ENCODE results near the gene TNFRSF17.

The TNFRSF17 gene

DNA sequence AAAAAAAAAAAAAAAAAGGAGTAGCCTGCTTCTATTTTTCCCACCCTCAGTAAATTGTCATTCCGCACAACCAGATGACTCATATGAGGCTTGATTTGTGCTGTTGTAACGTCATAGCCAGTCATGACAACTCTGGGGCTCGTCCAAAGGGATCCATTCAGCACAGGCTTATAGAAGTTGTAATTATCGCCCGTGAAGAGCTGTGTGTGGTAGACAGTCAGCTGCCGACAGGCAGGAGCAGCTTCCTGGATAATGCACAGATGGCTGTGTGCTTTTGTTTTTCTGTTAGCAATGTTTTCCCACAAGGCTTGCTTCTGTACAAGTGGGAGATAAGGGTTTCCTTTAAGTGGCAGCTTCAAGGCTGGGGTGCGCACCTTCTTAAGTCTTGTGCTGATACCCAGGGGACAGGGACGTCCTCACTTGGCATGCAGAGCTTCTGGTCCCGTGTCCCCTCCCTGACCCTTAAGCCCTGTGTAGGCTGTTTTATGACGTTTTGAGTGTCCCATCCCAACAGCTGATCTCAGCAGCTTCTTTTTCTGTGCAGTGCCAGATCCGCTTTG is 37.5 kb downstream of the TNFRSF17 start:
- DNase-seq (ENCODE audit: low read depth in 2 of 2): no peak

DNA sequence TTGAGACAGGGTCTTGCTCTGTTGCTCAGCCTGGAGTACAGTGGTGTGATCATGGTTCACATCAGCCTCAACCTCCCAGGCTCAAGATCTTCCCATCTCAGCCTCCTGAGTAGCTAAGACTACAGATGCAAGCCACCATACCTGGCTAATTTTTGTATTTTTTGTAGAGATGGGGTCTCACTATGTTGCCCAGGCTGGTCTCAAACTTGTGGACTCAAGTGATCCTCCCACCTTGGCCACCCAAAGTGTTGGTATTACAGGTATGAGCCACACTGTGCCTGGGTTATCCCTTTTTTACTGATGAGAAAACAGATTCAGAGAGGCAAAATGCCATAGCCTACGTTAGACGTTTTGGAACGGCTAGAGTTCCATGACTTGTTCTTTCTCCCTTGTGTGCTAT is 41.6 kb downstream of the TNFRSF17 start:
- no peak for DNase-seq (ENCODE audit: low read depth in 2 of 2)

DNA sequence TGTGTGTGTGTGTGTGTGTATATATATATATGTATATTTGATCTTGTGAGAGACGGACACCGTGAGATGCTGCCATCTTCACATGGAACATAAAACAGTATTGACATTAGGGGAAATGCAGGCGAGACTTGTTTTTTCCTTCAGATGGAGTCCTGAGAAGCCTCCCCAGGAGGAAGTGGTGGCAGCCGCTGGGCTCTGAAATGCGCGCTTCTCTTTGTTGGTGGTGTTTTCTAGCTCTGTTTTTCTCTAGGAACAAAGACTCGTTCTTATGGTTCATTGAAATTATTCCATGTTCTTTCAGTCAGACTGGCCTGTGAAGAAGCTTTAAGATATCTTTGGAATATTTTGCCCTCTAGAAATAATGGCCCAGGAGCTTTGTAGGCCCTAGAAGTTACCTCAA is 44.5 kb downstream of the TNFRSF17 start:
- DNase-seq (ENCODE audit: low read depth in 2 of 2): no peak

DNA sequence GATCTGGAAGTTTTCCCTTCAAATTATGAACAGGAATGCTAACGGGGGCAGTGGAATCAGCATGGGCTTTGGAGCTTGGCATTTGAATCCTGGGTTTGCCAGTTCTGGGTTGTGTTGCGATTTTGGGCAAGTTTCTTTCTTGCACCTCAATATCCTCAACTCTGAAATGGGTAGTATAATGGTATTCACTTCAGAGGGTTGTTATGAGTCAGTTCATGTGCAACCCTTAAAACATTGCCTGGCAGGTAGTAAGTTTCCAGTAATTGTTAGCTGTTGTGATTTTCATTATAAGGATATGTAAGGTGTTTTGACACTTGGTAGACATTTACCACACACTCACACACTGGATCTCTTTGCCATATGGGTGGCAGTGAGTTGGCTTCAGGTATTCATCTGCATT is 44.9 kb downstream of the TNFRSF17 start:
- no peak for DNase-seq (ENCODE audit: low read depth in 2 of 2)

DNA sequence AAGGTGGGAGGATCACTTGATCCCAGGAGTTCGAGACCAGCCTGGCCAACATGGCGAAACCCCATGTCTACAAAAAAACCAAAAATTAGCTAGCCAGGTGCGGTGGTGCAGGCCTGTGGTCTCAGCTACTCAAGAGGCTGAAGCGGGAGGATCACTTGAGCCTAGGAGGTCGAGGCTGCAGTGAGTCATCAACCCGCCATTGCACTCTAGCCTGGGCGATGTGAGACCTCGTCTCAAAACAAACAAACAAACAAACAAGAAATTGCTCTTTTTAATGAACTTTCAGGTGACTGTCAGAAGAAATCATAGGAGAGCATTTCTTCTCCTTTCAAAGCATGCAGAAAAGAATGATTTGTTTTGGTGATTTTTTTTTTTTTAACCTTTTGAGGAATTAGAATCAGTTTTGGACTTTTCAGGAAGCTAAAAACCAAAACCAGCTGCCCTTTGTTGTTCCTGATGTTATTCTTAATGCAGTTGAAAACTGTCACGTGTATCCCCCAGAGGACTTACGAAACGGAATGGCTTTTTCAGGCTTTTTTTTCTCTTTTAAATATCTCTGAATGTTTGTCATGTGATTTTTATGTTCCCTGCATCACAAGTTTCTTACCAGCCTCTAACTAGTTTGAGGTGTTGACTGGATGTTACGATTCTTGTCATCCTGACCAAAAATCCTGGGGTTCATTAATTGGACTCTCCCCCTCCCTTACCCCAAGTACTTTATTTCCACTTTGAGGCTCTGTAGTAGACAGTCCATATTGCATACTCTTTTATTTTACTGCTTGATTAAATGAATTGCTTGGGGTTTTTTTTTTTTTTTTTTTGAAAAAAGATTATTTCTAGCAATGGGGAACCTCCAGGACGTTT is 45.6 kb downstream of the TNFRSF17 start:
- DNase-seq (ENCODE audit: low read depth in 2 of 2): no peak

DNA sequence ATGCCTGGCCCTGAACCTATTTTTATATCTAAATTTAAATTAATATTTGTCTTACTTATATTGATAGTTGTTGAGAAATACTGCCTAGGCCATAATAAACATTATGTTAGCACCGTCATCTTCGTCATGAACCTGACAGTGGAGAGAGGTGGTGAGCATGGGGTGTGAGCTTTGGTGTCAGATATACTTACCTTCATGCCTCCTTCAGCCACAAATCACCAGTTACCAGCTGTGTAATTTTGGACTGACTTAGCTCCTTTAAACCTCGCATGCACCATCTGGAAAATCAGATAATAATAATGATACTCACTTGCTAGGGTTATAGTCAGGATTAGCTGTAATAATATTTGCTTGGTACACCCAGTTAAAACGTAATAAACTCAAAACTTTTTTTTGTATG is 46.6 kb downstream of the TNFRSF17 start:
- no peak for DNase-seq (ENCODE audit: low read depth in 2 of 2)

- no peak for DNase-seq (ENCODE audit: low read depth in 2 of 2)
These were observed 51.4 kb downstream of the TNFRSF17 start for GRCh38 chr16:12016291-12016947.

DNA sequence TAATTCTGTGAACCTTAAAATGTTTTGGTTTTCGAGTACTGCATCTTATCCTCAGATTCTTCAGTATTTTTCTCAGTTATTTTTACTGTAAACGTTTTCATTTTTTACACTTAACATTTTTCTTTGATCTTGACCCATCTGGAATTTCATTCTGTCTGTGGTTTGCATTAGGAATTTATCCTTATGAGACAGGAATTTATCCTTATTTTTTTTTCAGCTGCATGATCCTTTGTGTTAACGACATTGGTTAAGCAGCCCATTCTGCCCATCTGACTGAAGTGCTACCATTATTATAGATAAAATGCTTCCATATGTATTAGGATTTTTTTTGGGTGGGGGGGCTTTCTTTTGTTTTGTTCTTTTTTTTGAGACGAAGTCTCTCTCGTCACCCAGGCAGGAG is 52.5 kb downstream of the TNFRSF17 start:
- no peak for DNase-seq (ENCODE audit: low read depth in 2 of 2)
